HG02759 (cell line): ENCODE data around the gene ADCY9.
A peak's percentile ranks its signal among the peaks of the same experiment; 100 is the strongest.
"Not testable (repeated sequence)": the region's sequence is repeated elsewhere in the genome, so short reads cannot be mapped to it uniquely, and the experiment has no call there.

Experiments used
- ATAC-seq: cut with Tn5 transposase; IDR thresholded peaks from one replicate; pipeline ENCODE4 v1.9.1; 2021; ENCODE audit warnings: mild to moderate bottlenecking, moderate library complexity; ENCODE audit not compliant: unreplicated experiment

Gene ADCY9

DNA sequence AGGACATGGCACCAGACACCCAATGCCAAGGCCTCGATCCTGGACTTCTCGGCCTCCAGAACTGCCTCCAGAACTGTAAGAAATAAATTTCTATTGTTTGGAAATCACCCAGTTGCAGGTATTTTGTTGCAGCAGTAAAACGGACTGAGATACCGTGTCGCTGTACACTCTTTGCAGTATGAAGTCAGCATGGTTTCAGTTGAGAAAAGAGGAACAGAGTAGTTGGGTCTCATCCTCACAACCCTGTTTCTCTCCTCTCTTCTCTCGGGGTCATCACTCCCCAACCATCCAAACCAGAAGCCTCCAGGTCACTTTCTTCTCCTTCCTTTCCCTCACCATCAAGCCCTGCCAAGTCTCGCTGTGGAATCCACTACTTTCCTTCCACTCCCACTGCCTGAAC is 77.8 kb downstream of the ADCY9 start:
- ATAC-seq, result no peak

DNA sequence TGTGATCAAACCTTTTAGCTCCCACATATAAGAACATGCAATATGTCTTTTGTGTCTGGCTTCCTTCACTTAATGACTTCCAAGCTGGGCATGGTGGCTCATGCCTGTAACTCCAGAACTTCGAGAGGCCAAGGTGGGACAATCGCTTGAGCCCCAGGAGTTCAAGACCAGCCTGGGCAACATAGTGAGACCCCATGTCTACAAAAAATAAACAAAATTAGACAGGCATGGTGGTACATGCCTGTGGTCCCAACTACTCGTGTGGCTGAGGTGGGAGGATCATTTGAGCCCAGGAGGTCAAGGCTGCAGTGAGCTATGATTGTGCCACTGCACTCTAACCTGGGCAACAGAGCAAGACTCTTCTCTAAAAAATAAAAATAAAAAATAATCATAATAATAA is 79.3 kb downstream of the ADCY9 start:
- not testable (repeated sequence) for ATAC-seq

DNA sequence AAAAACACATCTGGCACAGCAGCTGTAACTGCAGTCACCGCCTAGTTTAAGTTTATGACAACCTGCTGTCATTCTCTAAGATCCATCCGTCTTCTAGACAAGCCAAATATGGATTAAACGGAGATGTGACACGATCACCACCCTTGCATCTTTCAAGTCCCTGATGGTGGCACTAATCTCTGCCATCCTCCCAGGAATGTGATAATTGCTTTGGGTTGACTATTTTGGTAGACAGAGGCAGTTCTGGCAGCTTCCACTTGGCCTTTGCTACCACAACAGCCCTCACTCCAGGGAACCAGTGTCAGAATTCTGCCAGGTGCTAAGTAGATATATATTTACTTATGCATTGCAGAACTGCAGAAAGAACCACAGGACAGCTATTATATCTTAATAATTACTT is 81.3 kb downstream of the ADCY9 start:
- ATAC-seq, result no peak

DNA sequence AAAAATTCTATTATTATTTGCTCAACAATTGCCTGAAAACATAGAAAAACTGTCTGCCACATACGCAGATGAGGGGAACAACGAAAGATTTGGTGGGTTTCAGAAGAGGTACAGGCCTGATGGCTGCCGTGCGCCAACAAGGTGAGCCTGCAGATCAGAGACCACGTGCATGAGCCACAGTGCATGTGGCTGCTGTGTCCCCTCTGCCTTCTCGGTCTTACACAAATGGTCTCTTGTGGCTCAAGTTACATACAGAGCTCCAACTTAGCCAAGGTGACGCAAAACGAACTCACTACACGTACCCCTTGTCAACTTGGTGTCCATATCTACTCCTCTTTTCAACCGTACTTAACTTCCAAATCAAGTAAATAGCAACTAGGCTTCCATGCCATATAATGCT is 82.3 kb downstream of the ADCY9 start:
- ATAC-seq, result no peak

DNA sequence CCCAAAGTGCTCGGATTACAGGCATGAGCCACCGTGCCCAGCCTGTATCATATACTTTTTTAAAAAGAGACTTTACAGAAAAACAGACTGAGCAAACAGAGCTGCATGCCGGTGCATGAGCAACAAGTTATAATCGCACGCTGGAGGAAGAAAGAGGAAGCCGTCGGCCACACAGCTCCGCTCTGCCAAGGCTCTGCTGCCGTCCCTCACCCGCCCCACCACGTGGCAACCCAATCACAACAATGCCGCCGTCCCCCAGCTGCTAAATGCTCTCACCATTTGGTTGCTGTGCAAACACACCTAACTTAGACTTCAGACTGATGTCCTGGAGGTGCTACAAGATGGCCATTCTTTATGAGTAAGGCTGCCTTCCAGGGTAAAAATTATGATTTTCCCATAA is 83.5 kb downstream of the ADCY9 start:
- ATAC-seq, result no peak

DNA sequence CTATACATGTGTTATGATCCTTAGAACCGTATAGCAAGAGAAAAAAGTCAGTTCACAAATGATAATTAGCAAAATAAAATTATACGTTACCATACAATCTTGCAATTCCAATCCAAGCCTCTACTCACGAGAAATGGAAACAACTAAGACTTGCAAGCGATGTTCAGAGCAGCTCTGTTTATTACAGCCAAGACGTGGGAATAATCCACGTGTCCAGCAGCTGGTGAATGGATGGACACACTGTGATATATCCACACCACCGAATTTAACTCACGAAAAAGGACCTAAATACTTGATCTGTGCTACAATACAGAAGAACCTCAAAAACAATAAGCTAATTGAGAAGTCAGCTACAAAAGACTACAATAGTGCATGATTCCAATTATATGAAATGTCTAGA is 88.1 kb downstream of the ADCY9 start:
- ATAC-seq, result no peak

DNA sequence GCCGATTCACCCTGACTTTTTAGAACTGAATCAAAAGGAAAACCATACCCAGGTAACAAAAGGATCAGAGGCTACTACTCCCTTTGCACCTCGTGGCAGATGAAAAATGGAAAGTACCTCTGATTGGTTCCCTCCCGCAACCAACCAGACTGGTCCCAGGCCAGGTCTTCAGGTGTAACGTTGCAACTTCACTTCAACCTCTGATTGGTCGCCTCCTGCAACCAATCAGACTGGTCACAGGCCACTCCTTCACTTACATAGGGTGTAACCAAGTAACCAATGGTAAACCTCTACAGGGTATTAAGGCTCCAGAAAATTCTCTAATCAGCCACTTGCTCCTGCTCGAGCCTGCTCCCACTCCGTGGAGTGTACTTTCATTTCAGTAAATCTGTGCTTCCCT is 89.4 kb downstream of the ADCY9 start:
- no peak for ATAC-seq

DNA sequence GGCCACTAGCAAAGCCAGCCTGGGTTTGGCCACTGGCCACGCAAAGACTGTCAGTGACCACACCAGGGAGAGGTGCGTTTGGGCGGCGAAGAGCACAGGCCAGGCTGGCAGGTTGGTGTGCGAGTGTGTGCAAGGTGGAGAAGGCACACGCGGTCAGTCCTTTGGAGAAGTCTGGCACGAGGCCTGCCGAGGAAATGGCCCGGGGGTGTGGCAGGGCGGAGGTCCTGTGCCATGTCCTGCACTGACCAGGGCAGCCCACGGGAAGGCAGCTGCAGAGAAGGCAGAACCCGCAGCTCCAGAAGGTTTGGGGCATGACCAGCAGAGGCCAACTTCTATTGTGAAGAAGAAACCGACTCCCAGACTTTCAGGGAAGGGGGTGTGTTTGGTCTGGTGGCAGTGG is 90.8 kb downstream of the ADCY9 start:
- ATAC-seq, result no peak

DNA sequence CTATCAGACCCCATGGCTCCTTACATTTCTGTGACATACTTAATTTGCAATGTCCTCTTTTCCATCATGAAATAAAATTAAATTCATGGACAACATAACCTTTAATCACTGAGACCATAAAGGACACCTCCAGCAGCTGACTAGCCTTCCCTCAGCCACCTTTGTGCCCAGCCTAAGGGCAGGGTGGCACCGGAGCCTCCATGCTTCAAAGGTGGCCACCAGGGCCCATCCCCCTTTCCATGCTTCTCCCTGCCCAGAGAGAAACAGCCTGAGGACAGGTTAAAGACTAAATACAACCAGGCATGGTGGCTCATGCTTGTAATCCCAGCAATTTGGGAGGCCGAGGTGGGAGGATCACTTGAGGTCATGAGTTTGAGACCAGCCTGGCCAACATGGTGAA is 94.3 kb downstream of the ADCY9 start:
- no peak for ATAC-seq

DNA sequence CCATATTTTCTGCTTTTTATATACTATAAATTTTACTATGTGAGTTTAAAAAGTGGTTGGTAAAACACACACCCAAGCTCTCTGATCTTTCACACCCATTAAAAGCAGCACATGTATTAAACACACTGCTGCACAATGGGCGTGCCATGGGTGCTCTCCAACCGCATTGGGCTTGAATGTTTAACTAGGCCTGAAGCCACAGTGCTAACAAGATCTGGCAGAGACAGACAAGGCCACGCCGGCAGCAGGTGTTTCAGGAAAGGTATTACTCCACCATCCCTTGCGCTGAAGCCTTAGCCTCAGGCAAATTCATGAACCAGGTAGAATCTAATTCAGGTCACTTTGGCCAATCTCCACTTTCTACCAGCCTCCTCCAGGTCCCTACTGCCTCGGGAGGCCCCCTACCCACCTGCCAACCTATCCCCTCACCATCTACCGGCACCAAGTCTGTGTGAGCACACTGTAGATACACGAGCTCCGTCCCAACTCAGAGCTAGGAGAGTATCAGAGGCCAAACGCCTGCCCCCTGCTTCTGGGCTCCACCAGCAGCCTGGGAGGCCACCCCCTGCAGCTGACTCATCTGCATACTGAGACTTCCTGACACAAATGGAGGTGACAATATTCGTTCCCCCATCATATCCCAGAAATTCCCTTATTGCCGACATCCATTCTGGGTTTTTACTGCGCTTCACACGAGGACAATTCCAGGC is 95.0 kb downstream of the ADCY9 start:
- peak; percentile 50 for ATAC-seq

DNA sequence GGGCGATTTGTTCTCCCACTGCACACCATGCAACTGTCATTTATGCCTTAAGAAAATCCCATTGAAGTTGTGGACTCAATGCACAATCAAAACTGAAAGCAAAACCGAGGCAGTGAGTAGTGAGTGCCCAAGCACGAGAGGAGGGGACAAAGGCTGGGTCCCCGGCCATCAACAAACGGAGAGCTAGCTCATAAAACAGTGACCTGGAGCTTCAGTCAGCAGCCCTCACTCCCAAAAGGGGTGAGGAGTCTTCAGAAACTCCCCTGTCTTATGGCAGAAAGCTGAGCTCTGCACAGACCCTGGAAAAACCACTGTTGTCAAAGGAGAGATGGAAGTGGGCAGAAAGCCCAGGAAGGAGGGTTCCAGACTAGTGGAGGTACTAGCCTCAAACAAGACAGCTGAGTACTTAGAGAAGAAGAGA is 96.9 kb downstream of the ADCY9 start:
- ATAC-seq, result no peak

DNA sequence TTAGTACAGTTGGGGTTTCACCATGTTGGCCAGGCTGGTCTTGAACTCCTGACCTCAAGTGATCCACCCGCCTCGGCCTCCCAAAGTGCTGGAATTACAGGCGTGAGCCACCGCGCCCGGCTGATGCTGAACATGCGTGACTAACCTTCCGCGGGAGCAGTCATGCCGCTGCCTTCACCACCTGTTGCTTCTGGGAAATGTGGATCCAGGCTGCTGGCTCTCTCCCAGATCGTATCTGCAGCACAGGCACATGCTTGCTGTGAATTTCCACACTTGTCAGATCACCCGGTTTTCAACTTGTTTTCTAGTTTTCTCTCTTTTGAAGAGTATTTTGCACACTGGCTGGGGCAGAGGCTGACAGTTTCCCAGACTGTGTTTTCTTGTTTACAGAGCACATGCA is 97.9 kb downstream of the ADCY9 start:
- ATAC-seq, result no peak

DNA sequence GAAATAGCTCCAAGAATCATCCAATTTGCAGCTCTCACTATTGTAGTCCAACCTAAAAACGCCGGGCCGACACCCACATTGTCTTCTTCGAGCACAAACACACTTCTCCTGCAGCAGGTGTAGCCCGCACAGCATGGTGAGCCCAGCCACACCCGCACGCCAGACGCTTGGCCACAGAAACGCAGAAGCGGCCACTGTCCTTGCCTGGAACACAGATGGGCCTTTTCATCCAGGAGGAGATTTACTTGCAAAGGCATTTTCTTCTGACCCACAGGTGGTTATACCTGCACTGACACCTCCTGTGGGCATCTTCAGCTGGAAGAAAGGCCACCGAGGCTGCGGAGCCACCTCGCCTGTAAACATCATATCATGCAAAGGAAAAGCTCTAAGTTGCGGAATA is 98.4 kb downstream of the ADCY9 start:
- no peak for ATAC-seq

DNA sequence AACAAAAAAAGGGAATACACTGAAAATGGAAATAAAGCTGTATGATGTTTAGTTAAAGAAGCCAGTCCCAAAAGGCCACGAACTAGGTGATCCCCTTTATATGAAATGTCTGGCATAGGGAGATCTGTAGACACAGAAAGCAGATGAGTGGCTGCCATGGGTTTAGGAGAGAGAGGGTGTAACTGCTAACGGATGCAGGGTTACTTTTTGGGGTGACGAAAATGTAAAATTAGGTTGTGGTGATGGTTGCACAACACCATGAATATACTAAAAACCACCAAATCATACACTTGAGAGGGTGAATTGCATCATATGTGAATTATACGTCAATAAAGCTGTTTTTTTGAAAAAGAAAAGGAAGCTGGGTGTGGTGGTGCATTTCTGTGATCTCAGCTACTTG is 99.6 kb downstream of the ADCY9 start:
- ATAC-seq, result no peak

DNA sequence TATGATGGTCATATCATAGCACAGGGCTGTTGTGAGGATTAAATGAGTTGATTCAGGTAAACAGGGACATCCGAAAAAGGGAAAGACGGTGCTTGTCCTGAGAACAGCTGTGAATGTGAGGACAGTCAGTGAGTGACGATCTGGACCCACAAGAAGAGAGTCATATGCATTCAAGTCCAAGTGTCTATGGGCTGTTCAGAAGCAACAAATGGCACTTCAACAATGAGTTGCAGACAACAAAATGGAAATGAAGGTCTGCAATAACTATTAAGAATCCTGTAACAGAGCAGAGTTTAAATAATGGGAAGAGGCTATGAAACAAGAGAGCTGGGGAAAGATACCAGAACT is 100.3 kb downstream of the ADCY9 start:
- no peak for ATAC-seq

DNA sequence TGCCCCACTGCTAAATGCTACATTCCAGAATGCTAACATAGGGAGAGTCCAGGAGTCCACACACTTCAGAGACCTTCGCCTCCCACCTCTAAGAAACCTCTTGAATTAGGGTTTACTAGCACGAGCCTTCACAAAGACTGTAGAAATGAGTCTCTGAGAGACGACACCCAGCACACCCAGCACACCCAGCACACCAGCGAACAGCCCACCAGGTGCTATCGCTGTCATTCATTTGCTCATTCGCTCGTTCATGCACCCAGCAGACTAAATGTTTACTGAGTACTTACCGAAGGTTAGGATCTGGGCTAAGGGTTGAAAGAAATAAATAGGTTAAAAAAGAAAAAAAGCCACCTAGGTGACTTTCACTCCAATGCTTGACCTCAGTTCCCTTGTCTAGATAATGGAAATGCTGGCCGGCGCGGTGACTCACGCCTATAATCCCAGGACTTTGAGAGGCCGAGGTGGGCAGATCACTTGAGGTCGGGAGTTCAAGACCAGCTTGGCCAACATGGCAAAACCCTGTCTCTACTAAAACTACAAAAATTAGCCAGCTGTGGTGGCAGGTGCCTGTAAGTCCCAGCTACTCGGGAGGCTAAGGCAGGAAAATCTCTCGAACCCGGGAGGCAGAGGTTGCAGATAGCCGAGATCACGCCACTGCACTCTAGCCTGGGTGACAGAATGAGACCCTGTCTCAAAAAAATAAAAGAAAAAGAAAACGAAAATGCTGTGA is 100.8 kb downstream of the ADCY9 start:
- no peak for ATAC-seq

DNA sequence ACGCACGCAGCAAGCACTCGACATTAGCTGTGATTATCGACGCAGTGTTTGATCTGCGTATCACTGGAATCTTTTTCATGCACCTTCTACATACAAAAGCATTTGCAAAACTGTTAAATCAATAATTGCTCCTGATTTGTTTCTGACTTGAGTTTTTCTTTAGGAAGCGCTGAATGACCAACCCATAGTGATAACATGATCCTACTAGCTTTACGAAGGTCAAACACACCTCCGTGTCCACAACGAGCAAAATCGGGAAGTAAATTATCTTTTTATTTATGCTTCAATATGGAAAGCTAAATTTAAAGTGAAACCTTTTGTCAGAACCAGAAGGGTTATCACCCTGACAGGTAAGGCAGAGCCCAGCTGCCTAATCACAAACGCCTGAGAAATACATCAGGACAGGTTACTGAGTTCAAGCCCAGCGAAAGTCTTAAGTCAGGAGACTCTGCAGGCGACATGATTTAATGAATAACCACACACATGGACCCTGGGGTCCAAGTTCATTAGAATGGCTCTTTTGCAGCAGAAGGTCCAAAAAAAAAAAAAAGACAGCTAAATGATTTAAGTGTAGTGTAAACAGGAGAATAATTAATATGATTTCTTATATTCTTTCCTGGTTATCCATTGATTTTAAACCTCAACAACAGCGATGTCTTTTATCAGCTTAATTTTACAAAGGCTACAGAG is 104.2 kb downstream of the ADCY9 start:
- no peak for ATAC-seq

DNA sequence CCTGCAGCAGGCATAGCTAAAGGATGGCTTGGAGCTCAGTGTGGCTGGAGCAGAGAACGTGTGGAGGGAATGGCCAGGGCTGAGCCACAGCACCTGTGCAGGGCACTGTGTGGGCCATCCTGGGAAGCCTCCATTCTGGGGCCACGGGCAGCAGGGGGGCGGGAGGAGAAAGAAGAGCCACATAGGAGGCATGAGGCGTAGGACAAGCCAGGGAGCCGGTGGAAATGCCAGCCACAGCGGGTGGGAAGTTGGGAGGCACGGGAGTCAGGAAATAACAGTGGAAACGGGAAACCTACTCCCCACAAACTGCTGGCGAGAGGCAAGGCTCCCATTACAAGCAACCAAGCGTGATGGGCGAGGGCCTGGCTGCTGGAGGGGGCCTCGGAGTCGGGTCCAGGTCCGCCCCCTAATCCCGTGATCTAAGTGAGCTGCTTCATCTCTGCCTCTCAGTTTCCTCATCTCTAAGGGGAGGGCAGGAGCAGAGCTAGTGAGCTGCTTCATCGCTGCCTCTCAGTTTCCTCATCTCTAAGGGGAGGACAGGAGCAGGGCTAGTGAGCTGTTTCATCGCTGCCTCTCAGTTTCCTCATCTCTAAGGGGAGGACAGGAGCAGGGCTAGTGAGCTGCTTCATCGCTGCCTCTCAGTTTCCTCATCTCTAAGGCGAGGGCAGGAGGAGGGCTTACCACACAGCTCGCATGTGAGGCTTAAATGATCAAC is 104.9 kb downstream of the ADCY9 start:
- ATAC-seq, result no peak

DNA sequence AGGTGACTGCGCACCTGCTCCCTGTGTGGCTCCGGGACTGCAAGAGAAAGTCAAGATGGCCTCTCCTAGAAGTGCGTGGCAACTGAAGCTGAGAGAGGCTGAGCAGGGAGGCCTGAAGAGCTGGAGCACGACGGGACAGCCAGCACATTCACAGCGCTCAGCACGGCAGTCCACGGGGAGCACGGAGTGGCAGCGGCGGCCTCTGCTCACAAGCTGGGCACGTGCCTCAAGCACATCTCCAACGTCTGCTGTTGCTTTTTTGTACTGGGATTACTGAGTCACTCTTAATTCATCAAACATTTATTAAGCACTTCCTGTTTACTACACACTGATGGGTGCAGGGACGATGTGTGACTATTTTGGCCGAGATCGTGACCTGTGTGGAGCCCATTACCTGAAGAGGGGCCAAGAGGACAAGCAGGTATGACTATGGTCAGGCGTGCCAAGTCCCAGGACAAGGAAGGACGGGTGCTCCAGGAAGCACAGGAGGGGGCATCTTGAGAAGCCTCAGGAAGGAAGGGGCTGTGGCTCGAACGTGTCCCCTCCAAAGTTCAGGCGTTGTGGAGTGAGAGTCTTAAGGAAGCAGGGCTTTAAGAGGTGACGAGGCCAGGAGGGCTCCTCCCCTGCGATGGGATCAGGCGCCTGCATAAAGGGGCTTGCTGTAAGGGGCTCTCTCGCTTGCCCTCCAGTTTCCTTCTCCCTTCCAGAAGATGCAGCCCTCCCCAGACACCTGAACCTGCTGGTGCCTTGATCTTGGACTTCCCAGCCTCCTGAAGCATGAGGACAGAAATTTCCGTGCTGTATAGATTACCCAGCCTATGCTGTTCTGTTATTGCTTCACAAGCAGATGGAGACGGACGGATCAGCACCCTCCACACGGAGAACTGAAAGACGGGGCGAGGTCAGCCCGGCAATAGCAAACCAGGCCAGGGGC is 105.8 kb downstream of the ADCY9 start:
- ATAC-seq, result no peak

DNA sequence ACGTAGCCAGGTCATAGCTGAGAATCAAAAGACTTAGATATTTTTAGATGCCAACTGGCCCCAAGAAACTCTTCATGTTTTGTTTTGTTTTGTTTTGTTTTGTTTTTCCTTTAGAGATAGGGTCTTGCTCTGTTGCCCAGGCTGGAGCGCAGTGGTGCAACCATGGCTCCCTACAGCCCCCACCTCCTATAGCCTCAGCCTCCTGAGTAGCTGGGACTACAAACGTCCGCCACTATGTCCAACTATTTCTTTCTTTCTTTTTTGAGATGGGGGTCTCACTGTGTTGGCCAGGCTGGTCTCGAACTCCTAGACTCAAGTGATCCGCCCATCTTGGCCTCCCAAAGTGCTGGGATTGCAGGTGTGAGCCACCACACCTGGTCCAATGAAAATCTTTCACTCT is 107.1 kb downstream of the ADCY9 start:
- ATAC-seq, result no peak

DNA sequence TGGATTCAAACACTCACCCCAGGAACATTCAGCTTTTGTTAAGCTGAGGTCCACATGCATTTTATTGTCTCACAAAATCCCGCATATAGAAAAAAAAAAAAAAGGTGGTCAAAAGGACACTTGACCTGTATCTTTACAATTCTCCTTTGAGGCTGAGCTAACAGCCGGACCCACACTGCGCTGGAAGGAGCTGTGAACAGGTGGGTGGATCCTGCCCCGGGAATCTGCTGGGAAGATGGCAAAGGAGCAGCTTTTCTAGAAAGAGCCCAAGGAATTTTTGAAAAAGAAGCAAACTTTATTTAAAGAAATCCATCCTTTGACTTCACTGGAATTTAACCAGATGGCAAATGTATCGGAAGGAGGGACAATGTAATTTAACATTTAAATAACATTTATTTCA is 108.1 kb downstream of the ADCY9 start:
- no peak for ATAC-seq
